Measurements from ENCODE around the gene SMNDC1.

Gene SMNDC1

DNA sequence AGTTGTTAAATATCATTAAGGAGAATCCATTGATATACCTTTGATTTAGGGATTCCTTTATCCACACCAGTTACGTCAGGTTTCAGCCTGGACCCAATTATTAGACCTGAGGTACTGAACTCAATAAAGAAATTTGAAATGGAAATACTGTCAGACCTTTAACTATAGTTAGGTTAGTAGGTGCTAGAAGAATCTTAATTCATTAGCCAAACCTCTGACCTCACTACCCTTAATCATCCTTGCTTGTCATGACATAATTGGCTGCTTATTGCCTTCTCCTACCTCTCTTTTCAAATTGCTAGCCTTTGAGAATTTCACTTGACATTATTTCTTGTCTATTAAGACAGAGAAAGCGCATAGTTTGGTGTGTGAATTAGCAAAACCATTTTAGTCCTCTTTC lies 27.1 kb downstream of the SMNDC1 start:
- TF ChIP-seq, protein P1, sequence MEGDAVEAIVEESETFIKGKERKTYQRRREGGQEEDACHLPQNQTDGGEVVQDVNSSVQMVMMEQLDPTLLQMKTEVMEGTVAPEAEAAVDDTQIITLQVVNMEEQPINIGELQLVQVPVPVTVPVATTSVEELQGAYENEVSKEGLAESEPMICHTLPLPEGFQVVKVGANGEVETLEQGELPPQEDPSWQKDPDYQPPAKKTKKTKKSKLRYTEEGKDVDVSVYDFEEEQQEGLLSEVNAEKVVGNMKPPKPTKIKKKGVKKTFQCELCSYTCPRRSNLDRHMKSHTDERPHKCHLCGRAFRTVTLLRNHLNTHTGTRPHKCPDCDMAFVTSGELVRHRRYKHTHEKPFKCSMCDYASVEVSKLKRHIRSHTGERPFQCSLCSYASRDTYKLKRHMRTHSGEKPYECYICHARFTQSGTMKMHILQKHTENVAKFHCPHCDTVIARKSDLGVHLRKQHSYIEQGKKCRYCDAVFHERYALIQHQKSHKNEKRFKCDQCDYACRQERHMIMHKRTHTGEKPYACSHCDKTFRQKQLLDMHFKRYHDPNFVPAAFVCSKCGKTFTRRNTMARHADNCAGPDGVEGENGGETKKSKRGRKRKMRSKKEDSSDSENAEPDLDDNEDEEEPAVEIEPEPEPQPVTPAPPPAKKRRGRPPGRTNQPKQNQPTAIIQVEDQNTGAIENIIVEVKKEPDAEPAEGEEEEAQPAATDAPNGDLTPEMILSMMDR (IDR thresholded peaks at IDR 0.05), result no peak

DNA sequence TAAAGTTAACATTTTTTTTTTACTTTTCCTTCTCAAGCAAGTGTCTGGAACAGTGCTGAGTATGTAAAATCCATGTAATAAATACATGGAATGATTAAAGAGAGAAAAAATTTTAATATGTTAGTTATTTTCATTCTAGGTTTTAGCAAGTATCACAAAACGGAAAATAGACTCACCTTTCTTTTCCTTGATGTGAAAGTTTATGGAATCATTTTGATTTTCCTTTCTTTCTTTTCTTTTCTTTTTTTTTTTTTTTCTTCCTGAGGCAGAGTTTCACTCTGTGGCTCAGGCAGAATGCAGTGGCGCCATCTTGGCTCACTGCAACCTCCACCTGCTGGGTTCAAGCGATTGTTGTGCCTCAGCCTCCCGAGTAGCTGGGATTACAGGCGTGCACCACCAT lies 28.1 kb downstream of the SMNDC1 start:
- TF ChIP-seq, protein P1 (IDR thresholded peaks at IDR 0.05), result no peak

DNA sequence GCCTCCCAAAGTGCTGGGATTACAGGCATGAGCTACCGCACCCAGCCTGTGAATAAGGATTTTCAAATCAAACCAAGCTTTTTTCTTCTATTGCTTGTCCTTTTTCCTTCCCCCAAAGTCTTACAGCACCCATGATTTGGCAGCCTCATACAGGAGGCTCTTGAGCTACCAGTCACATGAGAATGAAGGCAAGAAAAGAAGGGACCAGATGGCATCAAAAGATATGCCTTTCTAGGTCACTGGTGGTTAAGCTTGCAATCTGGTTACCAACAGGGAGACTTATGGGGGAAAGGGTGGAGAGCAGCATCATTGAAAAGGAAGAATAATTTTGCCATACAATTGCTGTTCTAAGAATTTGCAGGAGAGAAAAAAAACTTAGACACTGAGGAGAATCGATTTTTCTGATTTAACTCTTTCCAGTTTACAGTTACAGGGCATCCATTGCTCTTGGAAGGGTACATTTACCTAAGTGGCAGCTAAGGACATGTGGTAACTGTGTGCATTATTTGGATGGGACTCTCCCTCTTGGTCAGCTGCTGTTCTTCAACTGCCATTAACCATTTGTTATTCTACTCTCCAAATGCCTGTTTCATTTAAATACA lies 29.5 kb downstream of the SMNDC1 start:
- TF ChIP-seq, protein P1 (IDR thresholded peaks at IDR 0.05), result no peak

DNA sequence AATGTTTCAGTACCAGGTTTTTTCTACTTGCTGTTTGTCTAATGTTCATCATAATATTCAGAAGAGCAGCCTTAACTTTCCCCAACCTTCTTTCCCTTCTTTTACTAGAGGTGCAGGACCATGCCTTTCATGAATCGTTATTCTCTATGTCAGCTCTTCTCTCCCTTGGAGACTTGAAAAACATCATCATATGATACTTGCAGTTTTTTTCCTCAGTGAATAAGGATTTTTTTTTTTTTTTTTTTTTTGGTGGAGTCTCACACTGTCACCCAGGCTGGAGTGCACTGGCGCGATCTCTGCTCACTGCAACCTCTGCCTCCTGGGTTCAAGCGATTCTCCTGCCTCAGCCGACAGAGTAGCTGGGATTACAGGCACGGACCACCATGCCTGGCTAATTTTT lies 30.1 kb downstream of the SMNDC1 start:
- TF ChIP-seq, protein P1 (IDR thresholded peaks at IDR 0.05), result no peak

DNA sequence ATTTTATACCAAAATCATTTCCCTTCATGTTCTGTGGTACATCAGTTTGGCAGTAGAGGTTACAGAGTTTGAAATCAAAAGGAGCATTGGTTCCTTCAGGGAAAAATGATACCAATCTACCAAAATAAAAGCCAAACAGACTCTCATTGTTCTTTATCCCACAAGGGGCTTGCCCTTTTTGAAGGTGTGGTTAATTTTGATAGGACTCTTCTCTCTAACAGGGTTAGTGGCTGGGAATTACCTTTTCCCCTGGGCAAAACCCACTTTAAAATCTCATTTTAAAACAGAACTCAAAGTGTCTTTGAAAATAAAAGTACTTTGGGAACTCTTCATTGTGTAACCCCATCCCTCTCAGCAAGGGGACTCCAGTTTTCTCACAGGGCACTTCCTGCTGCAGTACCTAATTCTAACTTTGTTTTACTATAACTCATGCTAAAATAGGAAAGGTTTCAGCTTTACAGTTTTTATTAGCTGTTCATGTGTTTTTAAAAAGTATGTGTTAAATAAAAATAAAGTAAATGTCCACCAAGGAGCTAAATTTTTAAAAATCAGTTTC lies 30.6 kb downstream of the SMNDC1 start:
- TF ChIP-seq, protein P1 (IDR thresholded peaks at IDR 0.05), result no peak

DNA sequence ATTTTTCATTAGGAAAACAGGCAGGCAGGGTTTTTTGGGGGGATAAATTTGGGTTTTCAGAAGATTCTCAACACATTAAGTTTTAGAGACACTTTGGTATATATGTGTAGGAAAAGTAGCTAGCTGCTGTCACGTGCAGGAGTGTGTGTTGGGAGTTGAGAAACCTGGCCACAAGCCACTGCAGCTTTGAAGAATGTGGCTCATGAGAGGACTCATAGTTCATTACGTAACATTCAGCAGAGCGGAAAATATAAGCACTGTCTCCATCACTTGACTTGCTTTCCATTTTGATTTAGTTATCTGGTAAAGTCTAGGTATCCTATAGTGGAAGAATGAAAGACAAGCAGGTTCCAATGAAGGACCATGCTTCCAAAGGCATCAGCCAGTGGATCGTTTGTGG lies 31.2 kb downstream of the SMNDC1 start:
- TF ChIP-seq, protein P1 (IDR thresholded peaks at IDR 0.05), result no peak

DNA sequence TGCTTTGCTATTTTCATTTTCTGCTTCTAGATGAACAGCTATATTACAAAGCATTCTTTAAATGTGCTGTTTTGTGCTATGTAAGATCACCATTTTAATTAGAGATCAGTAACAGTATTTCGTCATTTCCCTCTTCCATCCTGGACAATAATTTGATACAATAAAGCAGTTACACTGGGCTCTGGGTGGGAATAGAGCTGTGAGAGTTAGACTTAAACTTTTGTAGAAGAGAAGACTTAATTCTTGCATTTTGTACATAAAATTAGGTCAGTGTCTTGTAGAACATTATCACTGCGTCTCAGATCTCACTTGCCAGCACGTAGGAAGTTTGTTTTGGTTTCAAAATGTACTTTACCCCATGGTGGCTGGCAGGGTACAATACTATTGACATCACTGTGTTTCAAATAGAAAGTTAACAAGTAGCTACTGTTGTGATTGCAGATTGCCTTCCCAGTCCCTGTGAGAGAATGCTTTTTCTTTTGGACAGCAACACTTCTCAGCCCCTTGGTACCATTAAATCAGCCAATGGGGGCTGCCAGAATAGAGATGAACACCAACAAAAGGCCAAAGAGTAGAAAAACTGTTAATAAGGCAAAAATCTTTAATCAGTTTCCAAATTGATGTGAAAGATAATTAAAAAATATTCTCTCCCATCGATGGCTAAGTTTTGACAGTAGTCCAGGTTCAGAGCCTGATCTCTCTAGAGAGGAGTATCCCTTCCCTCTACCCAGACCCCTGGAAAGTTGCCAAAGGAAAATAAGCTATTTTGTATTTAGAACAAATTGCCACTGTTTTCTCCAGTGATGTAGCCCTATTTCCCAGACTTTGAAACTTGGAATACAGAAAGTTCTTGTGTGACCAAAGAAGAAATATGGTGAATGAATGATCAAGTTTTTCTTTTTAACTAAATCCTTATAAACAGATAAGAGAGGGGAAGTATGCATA lies 35.1 kb downstream of the SMNDC1 start:
- TF ChIP-seq, protein P1 (IDR thresholded peaks at IDR 0.05), result no peak
